HG03558 (cell line): Measurements from ENCODE around the gene CSF3R.

Experiments
- ATAC-seq: cut with Tn5 transposase; IDR thresholded peaks from one replicate; pipeline ENCODE4 v1.9.1; 2021; ENCODE audit warnings: moderate number of reproducible peaks; ENCODE audit not compliant: unreplicated experiment; ENCODE audit errors: extremely low read depth

The CSF3R gene

GRCh38 chr1:36463803-36464604 lies 18.7 kb downstream of the CSF3R start, which contains the start of gene MRPS15:
Gene MRPS15, minus strand, starts transcription at chr1:36464384. Its CDS starts 109 bp downstream, at chr1:36464275.
- peak; percentile 76 for ATAC-seq

- ATAC-seq = no peak
These were observed 19.3 kb downstream of the CSF3R start for GRCh38 chr1:36463463-36463802.

GRCh38 chr1:36458910-36459309 lies 23.8 kb downstream of the CSF3R start:
- no peak for ATAC-seq

GRCh38 chr1:36457691-36458090 lies 25.0 kb downstream of the CSF3R start:
- no peak for ATAC-seq

- ATAC-seq = no peak
These were observed 26.3 kb downstream of the CSF3R start for GRCh38 chr1:36456391-36456928.

- no peak for ATAC-seq
These were observed 27.3 kb downstream of the CSF3R start for GRCh38 chr1:36455386-36455785.

- no peak for ATAC-seq
These were observed 28.9 kb downstream of the CSF3R start for GRCh38 chr1:36453600-36454388.

- ATAC-seq = no peak
These were observed 29.7 kb downstream of the CSF3R start for GRCh38 chr1:36453051-36453450.

GRCh38 chr1:36450919-36451305 lies 31.8 kb downstream of the CSF3R start:
- no peak for ATAC-seq

- ATAC-seq = peak; percentile 86
These were observed 32.3 kb downstream of the CSF3R start, which contains the start of gene OSCP1 for GRCh38 chr1:36450270-36450918. Gene OSCP1, minus strand, starts transcription at chr1:36450451. Its CDS starts 82 bp downstream, at chr1:36450369.

GRCh38 chr1:36448530-36449056 lies 34.1 kb downstream of the CSF3R start:
- no peak for ATAC-seq

- no peak for ATAC-seq
These were observed 35.3 kb downstream of the CSF3R start for GRCh38 chr1:36447450-36447849.

- no peak for ATAC-seq
These were observed 36.0 kb downstream of the CSF3R start for GRCh38 chr1:36446746-36447145.

- ATAC-seq = no peak
These were observed 36.4 kb downstream of the CSF3R start for GRCh38 chr1:36446271-36446670.

- no peak for ATAC-seq
These were observed 39.4 kb downstream of the CSF3R start for GRCh38 chr1:36443297-36443696.

- ATAC-seq = no peak
These were observed 40.4 kb downstream of the CSF3R start for GRCh38 chr1:36442337-36442736.

GRCh38 chr1:36440646-36441045 lies 42.1 kb downstream of the CSF3R start:
- ATAC-seq = no peak

GRCh38 chr1:36440044-36440443 lies 42.7 kb downstream of the CSF3R start:
- no peak for ATAC-seq

- no peak for ATAC-seq
These were observed 44.0 kb downstream of the CSF3R start for GRCh38 chr1:36438715-36439114.

GRCh38 chr1:36436821-36437220 lies 45.9 kb downstream of the CSF3R start:
- no peak for ATAC-seq
